DOHH2 (cell line): ENCODE data around the gene SPAG16.

Experiments
- H3F3A ChIP-seq: fragments of 200-600 bp; sonication (generic), shearing (Covaris generic); 2 replicates; pipeline ENCODE4 v1.6.0; 2016; ENCODE audit warnings: antibody characterized with exemption, mild to moderate bottlenecking; ENCODE audit not compliant: control insufficient read depth, insufficient read depth
- H3K27ac ChIP-seq: fragments of 200-600 bp; sonication (generic); 2 replicates; pipeline ENCODE4 v1.5.1; 2014; ENCODE audit warnings: low read depth, mild to moderate bottlenecking, low read length, moderate library complexity
- H3K27me3 ChIP-seq: fragments of 200-600 bp; sonication (generic); 2 replicates; pipeline ENCODE4 v1.6.1; 2014; ENCODE audit warnings: mild to moderate bottlenecking, low read length, mixed read lengths; ENCODE audit not compliant: control insufficient read depth
- H3K36me3 ChIP-seq: fragments of 200-600 bp; sonication (generic); 2 replicates; pipeline ENCODE4 v1.6.1; 2014; ENCODE audit warnings: mild to moderate bottlenecking, low read length, moderate library complexity, mixed read lengths; ENCODE audit not compliant: control insufficient read depth
- H3K4me1 ChIP-seq: fragments of 200-600 bp; sonication (generic); 2 replicates; pipeline ENCODE4 v1.6.1; 2014; ENCODE audit warnings: mild to moderate bottlenecking, low read length, mixed read lengths; ENCODE audit not compliant: control insufficient read depth
- H3K4me2 ChIP-seq: fragments of 200-600 bp; sonication (generic); 2 replicates; pipeline ENCODE4 v1.6.0; 2014; ENCODE audit warnings: mild to moderate bottlenecking, low read length, moderate library complexity
- H3K4me3 ChIP-seq: fragments of 200-600 bp; sonication (generic); 2 replicates; pipeline ENCODE4 v1.5.1; 2014; ENCODE audit warnings: mild to moderate bottlenecking, low read length, mixed read lengths
- H3K79me2 ChIP-seq: fragments of 200-600 bp; sonication (generic); 2 replicates; pipeline ENCODE4 v1.6.1; 2014; ENCODE audit warnings: mild to moderate bottlenecking, low read length, mixed read lengths; ENCODE audit not compliant: control insufficient read depth
- H3K9me2 ChIP-seq: fragments of 200-600 bp; sonication (generic); replicated peaks from 2 replicates; pipeline ENCODE4 v1.6.1; 2014; ENCODE audit warnings: mild to moderate bottlenecking, low read length, mixed read lengths; ENCODE audit not compliant: control insufficient read depth
- H3K9me3 ChIP-seq: fragments of 200-600 bp; sonication (generic); 2 replicates; pipeline ENCODE4 v1.6.1; 2014; ENCODE audit warnings: antibody characterized with exemption, low read length, mixed read lengths; ENCODE audit not compliant: control insufficient read depth, insufficient read depth
- H4K20me1 ChIP-seq: fragments of 200-600 bp; sonication (generic); 2 replicates; pipeline ENCODE4 v1.6.0; 2014; ENCODE audit warnings: low read depth, mild to moderate bottlenecking, antibody characterized with exemption, low read length, moderate library complexity; ENCODE audit not compliant: control insufficient read depth, insufficient read depth
- EZH2phosphoT487 ChIP-seq: fragments of 200-600 bp; sonication (generic); IDR thresholded peaks from 2 replicates; pipeline ENCODE4 v1.6.1; 2017; ENCODE audit warnings: borderline replicate concordance, mild to moderate bottlenecking, antibody characterized with exemption, low read length, moderate library complexity, mixed read lengths
- TF ChIP-seq, protein P1 (sequence below): fragments of 200-600 bp; sonication (generic); IDR thresholded peaks from one replicate; pipeline ENCODE4 v1.5.1; 2014; ENCODE audit warnings: antibody characterized with exemption, mild to moderate bottlenecking, low read depth, low read length; ENCODE audit not compliant: poor library complexity, severe bottlenecking

The SPAG16 gene

DNA sequence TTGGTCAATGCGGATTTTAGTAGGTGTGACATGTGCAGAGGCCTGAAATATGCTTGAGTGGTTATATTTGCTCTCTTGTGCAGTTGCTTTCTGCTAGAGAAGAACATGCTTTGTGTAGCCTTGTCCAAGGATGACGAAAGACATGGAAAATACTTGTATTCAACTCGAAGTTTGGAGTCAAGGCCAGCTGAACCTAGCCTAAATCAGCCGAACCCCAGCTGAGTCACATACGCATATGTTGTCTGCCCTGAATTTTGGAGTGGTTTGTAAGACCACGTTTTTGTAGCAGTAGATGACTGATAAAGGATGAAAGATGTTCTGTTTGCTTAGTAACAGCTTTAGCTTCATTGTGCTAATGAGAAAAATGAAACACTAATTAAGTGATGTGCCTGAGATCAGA, 22.5 kb upstream of the SPAG16 start:
- TF ChIP-seq EZH2phosphoT487, result no peak
- TF ChIP-seq, protein P1, sequence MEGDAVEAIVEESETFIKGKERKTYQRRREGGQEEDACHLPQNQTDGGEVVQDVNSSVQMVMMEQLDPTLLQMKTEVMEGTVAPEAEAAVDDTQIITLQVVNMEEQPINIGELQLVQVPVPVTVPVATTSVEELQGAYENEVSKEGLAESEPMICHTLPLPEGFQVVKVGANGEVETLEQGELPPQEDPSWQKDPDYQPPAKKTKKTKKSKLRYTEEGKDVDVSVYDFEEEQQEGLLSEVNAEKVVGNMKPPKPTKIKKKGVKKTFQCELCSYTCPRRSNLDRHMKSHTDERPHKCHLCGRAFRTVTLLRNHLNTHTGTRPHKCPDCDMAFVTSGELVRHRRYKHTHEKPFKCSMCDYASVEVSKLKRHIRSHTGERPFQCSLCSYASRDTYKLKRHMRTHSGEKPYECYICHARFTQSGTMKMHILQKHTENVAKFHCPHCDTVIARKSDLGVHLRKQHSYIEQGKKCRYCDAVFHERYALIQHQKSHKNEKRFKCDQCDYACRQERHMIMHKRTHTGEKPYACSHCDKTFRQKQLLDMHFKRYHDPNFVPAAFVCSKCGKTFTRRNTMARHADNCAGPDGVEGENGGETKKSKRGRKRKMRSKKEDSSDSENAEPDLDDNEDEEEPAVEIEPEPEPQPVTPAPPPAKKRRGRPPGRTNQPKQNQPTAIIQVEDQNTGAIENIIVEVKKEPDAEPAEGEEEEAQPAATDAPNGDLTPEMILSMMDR, result no peak
- no peak overlapping the region for H3K27ac ChIP-seq
- H3K9me2 ChIP-seq, result no peaks in the 10 kb centered on the region
- no peak overlapping the region for H3K4me2 ChIP-seq
- peaks cover 9% of the 10 kb centered on the region for H3K4me1 ChIP-seq
- no peaks in the 10 kb centered on the region for H3K9me3 ChIP-seq
- no peaks in the 10 kb centered on the region for H4K20me1 ChIP-seq
- no peaks in the 10 kb centered on the region for H3F3A ChIP-seq
- H3K27me3 ChIP-seq, result no peaks in the 10 kb centered on the region
- H3K79me2 ChIP-seq, result no peaks in the 10 kb centered on the region
- no peak overlapping the region for H3K4me3 ChIP-seq
- H3K36me3 ChIP-seq, result no peaks in the 10 kb centered on the region

DNA sequence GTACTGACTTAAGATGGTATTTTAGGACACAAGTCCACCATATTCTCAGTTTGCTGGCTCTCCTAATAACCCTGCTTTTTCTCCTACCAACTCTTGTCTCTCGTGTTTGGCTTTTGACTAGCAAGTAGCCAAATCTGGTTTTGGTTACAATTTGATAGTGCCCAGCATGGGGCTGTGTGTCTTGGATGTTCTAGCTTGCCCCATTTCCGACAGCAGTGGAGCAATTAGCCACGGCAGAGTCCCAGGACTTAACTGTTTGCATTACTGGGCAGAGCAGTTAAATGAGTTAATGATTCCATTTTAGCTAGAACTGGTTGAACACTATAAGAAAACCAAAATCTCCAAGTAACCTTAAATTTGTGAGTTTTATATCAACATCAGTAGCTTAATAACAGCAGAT, 18.6 kb upstream of the SPAG16 start:
- H3K79me2 ChIP-seq, result no peaks in the 10 kb centered on the region
- no peaks in the 10 kb centered on the region for H3F3A ChIP-seq
- no peaks in the 10 kb centered on the region for H4K20me1 ChIP-seq
- H3K9me3 ChIP-seq, result no peaks in the 10 kb centered on the region
- H3K4me1 ChIP-seq, result no peaks in the 10 kb centered on the region
- no peaks in the 10 kb centered on the region for H3K27me3 ChIP-seq
- H3K27ac ChIP-seq, result no peak overlapping the region
- no peaks in the 10 kb centered on the region for H3K36me3 ChIP-seq
- no peak overlapping the region for H3K4me2 ChIP-seq
- TF ChIP-seq, protein P1, result no peak
- TF ChIP-seq EZH2phosphoT487, result no peak
- H3K4me3 ChIP-seq, result no peak overlapping the region
- no peaks in the 10 kb centered on the region for H3K9me2 ChIP-seq

DNA sequence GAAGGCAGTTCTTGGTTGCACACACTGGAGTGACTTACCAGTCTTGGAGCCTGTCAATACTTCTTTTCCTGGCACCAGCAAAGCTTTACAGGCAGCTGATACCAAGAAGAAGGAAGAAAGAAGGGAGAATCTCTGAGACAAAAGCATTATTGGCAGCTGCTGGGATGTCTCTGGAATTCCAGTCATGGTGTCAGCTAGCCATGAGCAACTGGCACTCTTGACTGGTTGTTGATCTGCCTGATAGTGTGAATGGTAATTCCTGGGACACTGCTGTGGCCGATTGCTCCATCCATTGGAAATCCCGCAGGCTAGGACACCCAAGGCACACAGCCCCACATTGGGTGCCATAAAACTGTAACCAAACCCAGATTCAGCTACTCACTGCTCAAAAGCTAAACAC, 17.8 kb upstream of the SPAG16 start:
- Histone ChIP-seq H3K36me3 (no peaks in the 10 kb centered on the region), H3K27ac (no peak overlapping the region), H3K9me3 (no peaks in the 10 kb centered on the region), H3F3A (no peaks in the 10 kb centered on the region), H3K4me3 (no peak overlapping the region), H3K79me2 (no peaks in the 10 kb centered on the region), H3K4me2 (no peak overlapping the region), H4K20me1 (no peaks in the 10 kb centered on the region), H3K4me1 (no peaks in the 10 kb centered on the region), H3K27me3 (no peaks in the 10 kb centered on the region), H3K9me2 (no peaks in the 10 kb centered on the region)
- TF ChIP-seq, protein P1, result no peak
- TF ChIP-seq EZH2phosphoT487, result no peak

DNA sequence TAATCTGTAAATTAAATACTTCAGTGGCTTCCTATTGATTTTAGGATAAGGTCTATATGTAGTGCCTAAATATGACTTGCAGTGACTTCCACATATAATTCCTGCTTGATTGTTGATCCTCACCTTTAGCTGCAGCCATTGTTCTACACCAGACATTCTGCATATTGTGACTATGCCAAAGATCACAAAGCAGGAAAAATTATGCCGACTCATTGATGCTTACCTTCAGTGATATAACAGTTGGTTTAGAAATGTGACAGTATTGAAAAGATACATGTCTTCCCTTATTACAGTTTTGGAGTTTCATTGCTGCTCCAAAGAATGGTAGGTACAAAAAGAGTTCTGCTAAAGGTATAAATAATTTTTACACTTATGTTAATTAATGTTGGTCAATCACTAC, 12.3 kb upstream of the SPAG16 start:
- Histone ChIP-seq H3K9me2 (no peaks in the 10 kb centered on the region), H3K36me3 (no peaks in the 10 kb centered on the region), H3K4me2 (no peak overlapping the region)

More for the DNA sequence above, 12.3 kb upstream of the SPAG16 start:
- Histone ChIP-seq H3K79me2 (no peaks in the 10 kb centered on the region), H3K27ac (no peak overlapping the region), H3K27me3 (no peaks in the 10 kb centered on the region), H3K4me1 (no peaks in the 10 kb centered on the region), H3F3A (no peaks in the 10 kb centered on the region), H3K4me3 (no peak overlapping the region), H4K20me1 (no peaks in the 10 kb centered on the region), H3K9me3 (no peaks in the 10 kb centered on the region)
- TF ChIP-seq EZH2phosphoT487, result no peak
- TF ChIP-seq, protein P1, result no peak
